Lower lobe of right lung (tissue), 2 donors: ENCODE measurements around the gene MAGI3. TPM values are rescaled to one million over a fixed set of nuclear protein-coding genes. Genes with fewer than 3 reads are reported as not detected.

ENCODE experiments used
- ATAC-seq, 2 donors: fragments of 200-7000 bp; cut with Tn5 transposase; one replicate each; pipeline ENCODE4 v1.9.1; 2020 to 2022; ENCODE audit warnings: mild to moderate bottlenecking in 2 of 2, moderate library complexity in 2 of 2
- DNase-seq: peaks from one replicate; pipeline ENCODE4 v3.0.0-alpha.2; 2020
- H3K27ac ChIP-seq: fragments of 200-600 bp; one replicate; pipeline ENCODE4 v1.8.0; 2022
- H3K27me3 ChIP-seq: fragments of 200-600 bp; one replicate; pipeline ENCODE4 v1.8.0; 2022; ENCODE audit warnings: low read depth
- H3K36me3 ChIP-seq: fragments of 200-600 bp; one replicate; pipeline ENCODE4 v1.8.0; 2022; ENCODE audit warnings: mild to moderate bottlenecking
- H3K4me1 ChIP-seq: fragments of 200-600 bp; one replicate; pipeline ENCODE4 v1.8.0; 2022
- H3K4me3 ChIP-seq: fragments of 200-600 bp; one replicate; pipeline ENCODE4 v1.8.0; 2022; ENCODE audit warnings: mild to moderate bottlenecking
- H3K9me3 ChIP-seq: fragments of 200-600 bp; one replicate; pipeline ENCODE4 v1.8.0; 2022
- CTCF ChIP-seq: fragments of 200-600 bp; IDR thresholded peaks from one replicate; pipeline ENCODE4 v1.8.0; 2022; ENCODE audit warnings: antibody characterized with exemption, mild to moderate bottlenecking
- intact Hi-C: fragments of 100-400 bp; cut with DNase I; formaldehyde crosslinking; loops from one replicate; pipeline ENCODE4 v1.11.0; 2022
- long read RNA-seq: library from polyadenylated mRNA; unstranded; transcript quantifications from one replicate; pipeline ENCODE4 v2.0.0, GENCODE V29; 2021
- total RNA-seq: library from RNA; stranded (reverse); fragmentation: NEBNext Ultra II Directional; extraction: Animal tissue kit (Norgen Biotek cat#: 25700); gene quantifications from one replicate; pipeline ENCODE4 v1.2.1, GENCODE V29; 2021
- donor health status: DM: no; HTN: yes; CAD: no; lungs with severe emphysema.

MAGI3 gene
- total RNA-seq: 69.9 TPM
- long read RNA-seq, full-length matches to known transcripts: 38 of 79 reads
- long read RNA-seq, partial matches to known transcripts: 12 of 79 reads
- long read RNA-seq, other reads (novel, unspliced or antisense): 29 of 79 reads

DNA sequence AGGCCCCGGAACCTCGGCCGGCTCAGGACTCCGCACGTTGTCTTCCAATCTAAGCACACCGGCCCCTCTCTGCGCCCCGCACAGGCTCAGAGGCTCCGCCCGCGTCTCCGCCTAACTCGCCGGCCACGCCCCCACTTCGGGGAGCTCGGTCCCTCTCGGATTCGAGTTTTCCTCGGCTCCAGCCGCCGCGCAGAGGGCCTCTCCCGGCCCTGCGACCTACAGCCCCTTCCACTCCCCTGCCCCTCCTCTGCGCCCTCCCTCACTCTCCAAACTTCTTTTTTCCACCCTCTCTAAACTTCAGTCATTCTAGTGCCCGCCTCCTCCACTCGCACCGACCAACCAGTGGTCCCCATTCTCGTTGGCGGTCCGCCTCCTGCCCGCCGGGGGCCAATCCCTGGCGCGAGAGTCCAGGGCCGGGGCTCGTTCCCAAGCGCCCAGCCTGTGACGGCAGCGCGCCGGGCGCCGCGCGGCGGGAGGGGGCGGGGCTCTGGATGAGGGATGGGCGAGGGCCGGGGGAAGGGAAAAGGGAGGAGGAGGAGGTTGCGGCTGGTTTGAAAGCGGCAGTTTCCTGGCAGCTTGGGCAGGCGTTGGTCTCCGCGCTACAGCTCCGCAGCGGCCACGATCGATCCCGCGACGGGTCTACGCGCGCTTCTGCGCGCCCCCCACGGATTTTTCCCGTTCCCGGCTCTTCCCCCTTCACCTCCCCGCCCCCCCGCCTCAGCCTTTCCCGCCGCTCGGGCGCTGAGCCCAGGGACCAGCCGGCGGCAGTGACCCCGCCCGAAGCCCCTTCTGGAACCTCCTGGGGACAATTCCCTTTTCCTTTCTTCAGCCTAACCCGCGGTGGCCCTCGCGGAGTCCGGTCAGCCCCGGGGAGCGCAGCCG lies at the start of gene MAGI3:
Gene MAGI3 (plus strand): TSS at position 563 of the 882 bp plus-strand sequence. CDS start 519 bp downstream, outside the sequence.
- ATAC-seq: peak; percentile 97
- peaks cover 11% of the 10 kb centered on the region for H3K4me1 ChIP-seq

GRCh38 chr1:113353580-113353979 lies 36.7 kb upstream of the MAGI3 start:
- intact Hi-C loops: no loop called here
- no peak for TF ChIP-seq CTCF
- no peaks in the 10 kb centered on the region for H3K4me1 ChIP-seq

More for the DNA sequence above, at the start of gene MAGI3:
- no peak for TF ChIP-seq CTCF
- DNase-seq: peak; percentile 96
- peak within 1 kb of the TSS; percentile 89 for H3K27ac ChIP-seq
- no peaks in the 10 kb centered on the region for H3K9me3 ChIP-seq
- intact Hi-C loops: no loop called here
- peak within 1 kb of the TSS; percentile 89 for H3K4me3 ChIP-seq
- H3K36me3 ChIP-seq: no peaks in the 10 kb centered on the region
- no peaks in the 10 kb centered on the region for H3K27me3 ChIP-seq

DNA sequence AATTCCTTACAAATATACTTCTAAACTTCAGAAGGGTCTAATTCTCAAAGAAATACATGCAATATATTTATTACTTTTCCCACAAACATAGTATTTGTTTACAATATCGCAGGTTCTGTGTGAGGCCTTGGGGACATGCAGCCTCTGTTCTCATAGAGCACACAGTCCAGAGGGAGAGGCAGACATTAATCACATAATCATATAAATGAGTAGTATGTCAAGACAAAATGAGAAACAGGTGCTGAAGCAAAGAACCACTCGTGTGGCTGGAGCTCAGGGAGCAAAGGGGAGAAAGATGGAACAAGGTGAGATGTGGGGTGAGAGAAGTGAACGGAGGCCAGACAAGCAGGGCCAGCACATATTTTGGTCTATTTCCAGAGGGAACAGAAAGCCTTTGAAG lies 26.4 kb upstream of the MAGI3 start:
- ATAC-seq: no peak
- H3K27me3 ChIP-seq: no peaks in the 10 kb centered on the region
- intact Hi-C loops: no loop called here
- H3K4me3 ChIP-seq: no peak overlapping the region
- no peak overlapping the region for H3K27ac ChIP-seq
- no peaks in the 10 kb centered on the region for H3K36me3 ChIP-seq
- no peak for DNase-seq
- TF ChIP-seq CTCF: no peak
- no peaks in the 10 kb centered on the region for H3K9me3 ChIP-seq
- H3K4me1 ChIP-seq: no peaks in the 10 kb centered on the region

More at GRCh38 chr1:113353580-113353979, 36.7 kb upstream of the MAGI3 start:
- H3K4me3 ChIP-seq: no peak overlapping the region
- no peaks in the 10 kb centered on the region for H3K9me3 ChIP-seq
- H3K27ac ChIP-seq: no peak overlapping the region
- ATAC-seq (no peak), DNase-seq (no peak)
- H3K36me3 ChIP-seq: no peaks in the 10 kb centered on the region
- H3K27me3 ChIP-seq: no peaks in the 10 kb centered on the region

DNA sequence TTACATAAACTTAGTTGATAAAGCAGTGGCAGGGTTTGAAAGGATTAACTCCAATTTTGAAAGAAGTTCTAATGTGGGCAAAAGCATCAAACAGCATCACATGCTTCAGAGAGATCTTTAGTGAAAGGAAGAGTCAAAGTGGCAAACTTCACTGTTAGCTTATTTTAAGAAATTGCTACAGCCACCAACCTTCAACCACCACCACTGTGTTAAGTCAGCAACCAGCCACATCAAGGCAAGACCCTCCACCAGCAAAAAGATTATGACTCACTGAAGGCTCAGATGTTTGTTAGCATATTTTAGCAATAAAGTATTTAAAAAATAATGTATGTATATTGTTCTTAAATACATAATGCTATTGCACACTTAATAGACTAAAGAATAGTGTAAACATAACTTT lies 21.3 kb upstream of the MAGI3 start:
- ATAC-seq: no peak
- DNase-seq: no peak
- H3K27me3 ChIP-seq: no peaks in the 10 kb centered on the region
- no peak for TF ChIP-seq CTCF
- H3K36me3 ChIP-seq: no peaks in the 10 kb centered on the region
- H3K4me3 ChIP-seq: no peak overlapping the region
- no peaks in the 10 kb centered on the region for H3K9me3 ChIP-seq
- H3K4me1 ChIP-seq: no peaks in the 10 kb centered on the region
- intact Hi-C loops: no loop called here
- no peak overlapping the region for H3K27ac ChIP-seq

DNA sequence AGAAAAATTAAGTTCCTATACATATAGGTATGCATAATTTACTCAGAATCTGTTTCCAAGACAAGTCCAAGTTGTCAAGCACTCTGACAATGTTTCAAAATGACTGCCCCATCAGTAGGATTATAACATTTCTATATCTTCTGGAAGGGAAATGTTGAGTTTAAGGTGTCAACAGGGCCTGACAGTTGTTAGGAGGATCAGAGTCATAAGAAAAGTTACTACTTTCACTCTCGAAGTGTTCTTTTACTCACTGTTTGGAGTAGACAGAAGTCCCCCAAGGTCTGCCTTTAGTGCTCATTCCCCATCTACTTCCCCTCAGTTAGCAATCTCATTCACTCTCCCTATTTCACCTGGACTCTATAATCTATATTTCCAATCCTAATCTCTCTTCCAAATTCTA lies 20.6 kb upstream of the MAGI3 start:
- no peak for TF ChIP-seq CTCF
- Histone ChIP-seq H3K9me3 (no peaks in the 10 kb centered on the region), H3K4me1 (no peaks in the 10 kb centered on the region), H3K27ac (no peak overlapping the region), H3K4me3 (no peak overlapping the region), H3K36me3 (no peaks in the 10 kb centered on the region), H3K27me3 (no peaks in the 10 kb centered on the region)
- intact Hi-C loops: no loop called here
- ATAC-seq (no peak), DNase-seq (no peak)
